ENCODE data around the gene CGB3.
A peak's percentile ranks its signal among the peaks of the same experiment; 100 is the strongest.

DNA sequence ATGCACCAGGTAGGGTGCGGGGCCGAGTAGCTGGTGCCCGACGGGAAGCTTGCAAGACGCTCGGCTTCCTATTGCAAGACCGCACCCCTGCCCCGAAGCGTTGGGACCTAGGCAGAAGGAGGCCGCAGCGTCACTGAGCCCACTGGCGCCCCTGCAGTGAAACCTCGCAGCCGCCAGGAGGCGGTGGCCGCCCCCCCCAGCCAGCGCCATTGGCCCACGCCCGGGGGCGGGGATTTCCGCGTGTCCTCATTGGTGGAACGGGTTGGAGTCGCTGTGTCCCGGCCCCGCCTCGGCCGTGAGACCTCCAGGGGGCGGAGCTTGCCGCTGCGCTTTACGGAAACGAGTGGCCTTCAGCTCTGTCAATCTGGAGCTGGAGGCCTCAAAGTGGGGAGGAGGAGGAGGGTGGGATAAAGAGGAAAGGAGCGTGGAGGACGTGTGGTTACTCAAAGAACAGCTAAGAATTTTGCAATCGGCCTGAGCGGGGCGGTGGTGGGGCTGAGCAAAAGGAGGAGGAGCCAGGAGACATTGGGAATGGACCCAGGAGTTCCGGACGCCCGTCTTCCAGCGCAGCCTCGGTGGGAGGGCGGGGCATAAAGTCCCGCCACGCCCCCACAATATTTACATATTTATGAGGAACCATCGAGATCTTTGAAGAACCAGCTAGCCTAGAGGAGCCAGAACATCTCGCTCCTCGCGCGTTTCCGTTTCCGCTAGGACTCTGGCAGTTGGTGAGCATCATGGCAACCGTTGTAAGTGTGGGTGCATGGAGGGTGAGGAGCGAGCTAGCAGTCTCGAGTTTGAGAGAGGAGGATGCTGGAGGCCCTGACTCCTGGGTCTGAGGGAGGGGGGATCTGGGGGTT lies 30.7 kb downstream of the CGB3 start, which contains the start of the genes GYS1 and RUVBL2:
- TF ChIP-seq, protein P1, sequence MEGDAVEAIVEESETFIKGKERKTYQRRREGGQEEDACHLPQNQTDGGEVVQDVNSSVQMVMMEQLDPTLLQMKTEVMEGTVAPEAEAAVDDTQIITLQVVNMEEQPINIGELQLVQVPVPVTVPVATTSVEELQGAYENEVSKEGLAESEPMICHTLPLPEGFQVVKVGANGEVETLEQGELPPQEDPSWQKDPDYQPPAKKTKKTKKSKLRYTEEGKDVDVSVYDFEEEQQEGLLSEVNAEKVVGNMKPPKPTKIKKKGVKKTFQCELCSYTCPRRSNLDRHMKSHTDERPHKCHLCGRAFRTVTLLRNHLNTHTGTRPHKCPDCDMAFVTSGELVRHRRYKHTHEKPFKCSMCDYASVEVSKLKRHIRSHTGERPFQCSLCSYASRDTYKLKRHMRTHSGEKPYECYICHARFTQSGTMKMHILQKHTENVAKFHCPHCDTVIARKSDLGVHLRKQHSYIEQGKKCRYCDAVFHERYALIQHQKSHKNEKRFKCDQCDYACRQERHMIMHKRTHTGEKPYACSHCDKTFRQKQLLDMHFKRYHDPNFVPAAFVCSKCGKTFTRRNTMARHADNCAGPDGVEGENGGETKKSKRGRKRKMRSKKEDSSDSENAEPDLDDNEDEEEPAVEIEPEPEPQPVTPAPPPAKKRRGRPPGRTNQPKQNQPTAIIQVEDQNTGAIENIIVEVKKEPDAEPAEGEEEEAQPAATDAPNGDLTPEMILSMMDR (conservative IDR thresholded peaks at IDR 0.05; ENCODE audit: low read length), result peak; percentile 84
- TF ChIP-seq EZH2phosphoT487 (IDR thresholded peaks at IDR 0.05; ENCODE audit: borderline replicate concordance, low read depth, low read length), result no peak
